ENCODE measurements around the gene ZBTB24.

Gene ZBTB24

DNA sequence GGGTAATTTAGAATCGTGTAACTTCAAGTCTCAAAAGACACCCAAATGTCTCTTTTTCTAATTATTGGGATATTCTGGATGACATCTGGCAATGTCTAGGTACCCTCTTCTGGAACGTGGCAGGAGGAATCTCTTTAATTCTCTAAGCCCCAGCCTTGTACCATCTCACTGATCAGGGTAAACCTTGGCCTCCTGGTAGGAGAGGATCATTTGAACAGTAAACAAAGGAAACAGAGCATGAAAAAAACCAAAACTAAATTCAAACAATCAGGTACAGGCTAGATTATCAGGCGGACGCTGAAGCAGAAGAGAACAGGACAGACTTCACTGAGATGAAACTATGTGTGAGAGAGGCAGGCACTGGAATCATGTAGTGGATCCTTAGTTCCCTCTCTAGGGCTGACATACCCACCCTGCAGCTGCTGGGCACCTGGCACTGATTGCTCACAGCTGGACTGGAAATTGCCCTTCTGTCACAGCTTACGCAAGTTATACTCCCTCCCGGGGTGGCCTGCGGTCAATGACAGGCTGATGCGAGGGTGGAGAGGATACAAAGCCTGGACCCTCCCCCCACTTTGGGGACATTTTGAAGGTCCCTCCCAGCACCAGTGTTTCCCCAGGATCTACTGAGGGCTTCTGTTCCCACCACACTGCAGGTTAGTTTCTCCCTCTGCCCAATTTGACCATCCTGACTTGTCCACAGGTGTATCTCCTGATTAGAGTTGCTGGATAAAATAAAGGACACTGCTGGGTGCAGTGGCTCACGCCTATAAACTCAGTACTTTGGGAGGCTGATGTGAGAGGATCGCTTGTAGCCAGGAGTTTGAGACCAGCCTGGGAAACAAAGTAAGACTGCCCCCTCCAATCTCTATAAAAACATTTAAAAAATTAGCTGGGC, 20.6 kb upstream of the ZBTB24 start:
- DNase-seq (ENCODE audit: low read depth in 3 of 3, low spot score in 1 of 3), result no peak

DNA sequence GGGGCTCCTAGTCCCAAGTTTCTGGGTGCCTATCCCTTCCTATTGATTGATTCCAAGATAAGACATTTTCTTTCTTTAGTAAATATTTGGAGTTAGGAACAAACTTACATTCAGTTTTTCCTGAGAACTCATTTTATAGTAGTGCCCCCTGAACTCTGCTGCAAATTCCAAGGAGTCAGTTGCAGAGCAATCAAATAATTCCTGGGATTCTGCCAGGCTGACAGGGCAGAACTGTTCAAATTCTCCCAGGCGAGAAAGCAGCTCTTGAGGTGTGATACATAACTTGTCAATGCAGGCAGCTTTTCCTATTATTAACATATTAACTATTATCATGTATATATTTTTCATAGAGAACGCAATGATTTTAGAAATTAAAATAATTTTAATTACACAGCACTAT, 15.9 kb upstream of the ZBTB24 start:
- DNase-seq (ENCODE audit: low read depth in 3 of 3, low spot score in 1 of 3), result no peak

DNA sequence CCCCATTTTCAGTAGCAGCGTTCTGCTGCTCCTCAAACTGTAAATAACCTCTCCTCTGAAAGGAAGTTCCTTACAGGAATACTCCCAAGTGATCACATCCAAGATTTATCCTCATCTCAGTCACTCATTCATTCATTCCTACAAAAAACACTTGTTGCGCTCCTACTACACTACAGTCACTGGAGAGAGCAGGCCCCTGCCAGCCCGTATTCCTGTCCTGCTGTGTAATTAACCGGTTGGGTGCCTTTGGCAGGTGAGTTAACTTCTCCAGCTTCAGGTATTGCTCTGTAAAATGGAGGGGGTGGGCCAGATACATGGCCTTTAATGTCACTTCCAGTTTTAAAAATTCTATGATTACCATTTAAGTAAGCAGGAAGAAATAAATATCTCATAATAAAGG, 15.0 kb upstream of the ZBTB24 start:
- no peak for DNase-seq (ENCODE audit: low read depth in 3 of 3, low spot score in 1 of 3)

DNA sequence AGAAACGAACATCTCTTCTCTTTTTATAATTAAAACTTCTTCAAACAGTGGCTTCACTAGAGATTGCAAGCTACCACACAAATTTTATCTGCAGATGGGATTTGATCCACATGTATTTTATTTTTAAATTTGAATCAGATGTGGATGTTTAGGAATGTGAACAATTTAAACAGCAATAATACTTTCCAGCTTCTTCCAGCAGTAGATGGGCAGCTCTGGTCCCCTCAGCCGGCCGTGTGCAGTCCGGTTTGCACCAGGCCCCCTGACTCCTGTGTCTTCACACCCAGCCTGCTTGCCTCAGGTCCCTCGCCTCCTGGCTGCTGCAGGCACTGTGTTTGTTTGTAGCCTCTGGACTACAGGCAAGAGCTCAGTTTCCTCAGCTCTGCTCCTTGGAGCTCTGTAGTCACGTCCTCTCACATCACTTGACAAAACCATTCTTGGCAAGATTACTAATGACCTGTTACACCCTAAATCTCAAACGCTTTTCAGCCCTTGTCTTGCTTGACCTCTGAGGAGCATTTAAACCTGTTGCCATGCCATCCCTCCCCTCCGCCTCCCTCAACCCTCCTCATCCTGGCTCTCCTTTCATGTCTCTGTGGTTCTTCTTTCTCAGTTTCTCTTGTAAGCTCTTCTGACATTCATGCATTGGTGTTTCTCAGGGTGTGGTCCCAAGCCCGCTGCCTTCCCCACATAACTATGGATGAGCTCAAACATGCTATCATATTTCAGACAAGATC, 13.2 kb upstream of the ZBTB24 start:
- DNase-seq (ENCODE audit: low read depth in 3 of 3, low spot score in 1 of 3), result no peak

DNA sequence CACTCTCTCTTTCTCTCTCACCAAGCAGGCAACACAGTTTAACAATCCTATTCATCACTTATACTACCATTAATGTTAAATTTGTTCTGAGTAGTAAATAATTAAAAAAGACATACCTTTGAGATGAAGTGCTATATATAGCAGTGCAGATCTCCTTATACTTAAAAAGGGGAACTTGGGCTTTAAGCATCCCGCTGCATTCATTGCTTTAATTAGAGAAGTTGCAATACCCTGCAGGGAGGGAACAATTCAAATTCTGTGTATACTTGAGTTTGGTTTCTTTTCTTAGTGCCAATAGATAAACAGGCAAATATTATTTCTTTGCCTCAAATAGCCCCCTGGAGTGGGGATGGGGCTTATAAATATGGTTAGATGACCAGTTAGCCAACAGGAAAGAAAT, 10.8 kb upstream of the ZBTB24 start:
- no peak for DNase-seq (ENCODE audit: low read depth in 3 of 3, low spot score in 1 of 3)

DNA sequence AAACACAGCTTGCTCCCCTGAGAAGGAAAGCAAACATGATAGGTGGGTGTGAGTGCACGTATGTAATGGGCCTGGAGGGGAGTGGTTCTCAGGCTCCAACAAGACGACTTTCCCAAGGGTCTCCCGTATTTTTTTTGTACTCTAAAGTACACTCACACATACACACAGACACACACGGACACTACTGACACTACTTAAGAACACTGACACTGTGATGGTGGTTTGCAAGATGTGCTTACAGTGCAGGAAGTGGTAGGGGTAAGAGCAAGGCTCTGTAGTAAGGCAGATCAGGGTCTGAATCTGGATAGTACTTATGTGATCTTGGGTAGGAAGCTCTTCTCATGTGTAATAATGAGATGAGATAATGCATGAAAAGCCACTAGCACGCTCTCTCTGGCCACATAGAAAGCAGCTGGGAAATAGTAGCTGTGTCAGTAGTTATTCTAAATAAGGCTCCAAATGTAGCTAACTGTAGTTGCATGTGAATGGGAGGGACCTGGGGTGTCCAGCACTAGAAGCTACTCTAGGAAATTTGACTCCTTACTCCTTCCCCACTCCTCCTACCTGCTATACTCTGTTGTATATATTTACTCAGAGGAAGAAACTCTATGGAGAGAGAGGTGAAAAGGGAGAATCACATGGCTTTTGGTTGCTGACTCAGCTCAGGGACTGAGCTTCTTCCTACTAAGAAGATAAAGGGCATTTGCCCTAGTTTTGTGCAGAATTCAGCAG, 8.4 kb upstream of the ZBTB24 start:
- no peak for DNase-seq (ENCODE audit: low read depth in 3 of 3, low spot score in 1 of 3)

DNA sequence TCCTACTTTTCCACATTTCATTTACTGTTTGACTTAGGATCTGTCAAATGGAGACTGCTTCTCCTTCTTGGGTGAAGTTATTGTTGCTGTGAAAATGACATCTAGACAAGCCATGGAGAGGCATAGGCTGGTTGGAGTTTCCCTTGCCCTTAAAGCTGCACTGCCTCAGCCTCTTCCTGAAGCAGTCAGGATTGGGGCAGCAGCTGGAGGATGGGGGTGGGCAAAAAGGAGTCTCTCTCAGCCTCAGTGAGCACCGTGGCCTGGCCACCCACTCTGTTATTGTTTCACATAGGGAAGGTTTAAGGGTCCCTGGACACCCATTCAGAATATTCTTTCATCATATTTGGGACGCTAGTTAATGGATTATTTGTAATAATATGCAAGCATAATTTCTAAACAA, 7.7 kb upstream of the ZBTB24 start:
- no peak for DNase-seq (ENCODE audit: low read depth in 3 of 3, low spot score in 1 of 3)

DNA sequence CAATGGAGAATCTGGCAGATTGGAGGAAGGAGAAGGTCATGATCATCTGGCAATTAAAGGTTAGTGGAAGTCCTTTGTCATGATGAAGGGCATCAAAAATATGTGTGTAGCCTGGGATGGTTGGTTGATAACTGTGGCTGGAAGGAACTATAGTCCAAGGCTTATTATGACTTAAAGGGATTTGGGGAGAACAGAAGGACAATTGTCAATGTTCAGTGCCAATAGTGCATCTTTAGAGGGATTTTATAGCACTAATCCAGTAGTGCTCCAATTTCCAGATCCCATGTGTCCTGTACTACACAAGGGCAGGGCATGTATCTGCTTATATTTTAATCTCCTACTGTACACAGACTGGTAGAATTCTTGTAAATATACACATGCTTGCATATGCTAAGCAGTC, 5.0 kb upstream of the ZBTB24 start:
- DNase-seq (ENCODE audit: low read depth in 3 of 3, low spot score in 1 of 3), result no peak

DNA sequence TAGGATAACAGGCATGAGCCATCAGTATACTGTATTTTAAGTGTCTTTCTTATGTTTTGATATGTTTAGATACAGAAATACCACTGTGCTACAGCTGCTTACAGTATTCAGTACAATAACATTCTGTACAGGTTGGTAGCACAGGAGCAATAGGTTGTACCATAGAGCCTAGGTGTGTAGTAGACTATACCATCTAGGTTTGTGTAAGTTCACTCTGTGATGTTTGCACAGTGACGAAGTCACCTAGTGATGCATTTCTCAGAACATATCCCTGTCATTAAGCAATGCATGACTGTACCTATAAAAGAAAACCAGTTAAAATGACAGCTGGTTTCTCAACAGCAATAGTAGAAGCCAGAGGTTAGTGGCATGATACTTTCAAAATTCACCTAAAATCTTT, 3.0 kb upstream of the ZBTB24 start:
- DNase-seq (ENCODE audit: low read depth in 3 of 3, low spot score in 1 of 3), result no peak

DNA sequence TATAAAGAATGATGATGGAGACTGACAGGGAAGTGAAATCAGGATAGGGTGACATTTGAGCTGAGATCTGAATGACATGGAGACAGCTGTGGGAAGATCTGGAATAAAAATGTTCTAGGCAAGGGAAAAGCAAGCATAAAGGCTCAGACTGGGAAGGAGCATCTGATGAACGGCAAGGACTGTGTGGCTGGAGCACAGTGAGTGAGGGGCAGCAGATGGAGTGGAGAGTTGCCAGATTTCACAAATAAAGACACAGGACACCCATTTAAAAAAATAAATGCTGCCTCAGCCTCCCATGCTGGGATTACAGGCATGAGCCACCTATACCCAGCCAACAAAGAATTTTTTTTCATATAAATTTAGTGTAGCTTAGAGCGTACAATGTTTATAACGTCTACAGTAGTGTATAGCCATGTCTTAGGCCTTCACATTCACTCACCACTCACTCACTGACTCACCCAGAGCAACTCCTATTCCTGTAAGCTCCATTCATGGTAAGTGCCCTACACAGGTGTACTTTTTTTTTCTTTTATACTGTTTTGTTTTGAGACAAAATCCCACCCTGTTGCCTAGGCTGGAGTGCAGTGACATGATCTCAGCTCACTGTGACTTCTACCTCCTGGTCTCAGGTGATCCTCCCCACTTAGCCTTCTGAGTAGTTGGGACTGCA, 2.4 kb upstream of the ZBTB24 start:
- no peak for DNase-seq (ENCODE audit: low read depth in 3 of 3, low spot score in 1 of 3)

DNA sequence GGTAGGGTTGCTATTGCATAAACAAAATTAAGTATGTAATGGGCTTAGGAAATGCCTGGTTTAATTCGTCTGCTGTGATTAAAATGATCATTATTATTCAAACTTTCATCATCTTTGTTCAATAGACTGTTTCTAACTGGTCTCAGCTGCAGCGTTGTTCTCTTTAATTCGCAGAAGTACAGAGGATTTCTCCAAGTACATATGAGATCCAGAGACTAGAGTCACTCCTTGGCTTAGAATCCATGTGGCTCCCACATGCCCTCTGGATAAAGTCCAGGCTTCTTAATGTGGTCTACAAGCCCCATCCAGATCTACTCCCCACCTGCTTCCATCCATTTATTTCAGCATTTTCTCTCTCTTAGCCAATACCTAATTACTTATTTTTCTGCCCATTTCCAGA, 1.1 kb upstream of the ZBTB24 start:
- DNase-seq (ENCODE audit: low read depth in 3 of 3, low spot score in 1 of 3), result no peak

DNA sequence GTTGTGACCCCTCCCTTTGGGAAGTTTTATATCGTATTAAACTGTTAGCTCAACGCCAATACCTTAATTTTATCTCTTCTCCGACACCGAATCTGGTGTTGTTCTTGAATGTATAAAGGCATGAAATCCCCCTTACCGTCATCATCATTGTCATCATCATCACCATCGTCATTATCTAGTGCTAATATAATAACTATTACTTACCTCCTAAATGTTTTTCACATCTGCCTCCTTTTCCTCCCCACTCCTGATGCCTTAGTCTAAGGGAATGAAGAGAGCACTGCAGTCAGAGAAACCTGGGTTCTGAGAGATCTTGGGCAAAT, 677 bp upstream of the ZBTB24 start:
- no peak for DNase-seq (ENCODE audit: low read depth in 3 of 3, low spot score in 1 of 3)

DNA sequence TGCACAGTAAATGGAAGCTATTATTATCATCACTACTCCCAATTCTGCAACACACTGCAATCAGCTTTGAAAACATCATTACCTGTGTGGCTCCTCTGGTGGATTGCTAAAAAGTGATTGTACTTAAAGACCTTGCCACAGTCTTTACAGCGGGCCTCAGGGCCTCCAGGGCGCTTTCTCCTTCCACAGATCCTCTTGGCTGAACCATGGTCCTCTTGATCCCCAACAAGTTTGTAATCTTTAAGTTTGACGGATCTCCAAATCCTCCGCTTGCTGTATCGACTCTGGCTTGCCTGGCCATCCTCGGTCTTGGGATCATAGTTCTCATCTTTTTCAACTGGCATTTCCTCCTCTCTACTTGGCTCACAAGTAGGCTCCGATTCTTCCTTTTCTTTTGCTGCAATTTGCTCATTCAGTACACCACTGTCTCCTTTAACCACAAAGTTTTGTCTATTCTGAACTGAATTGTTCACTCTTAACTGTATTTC, 2.0 kb downstream of the ZBTB24 start:
- DNase-seq (ENCODE audit: low read depth in 3 of 3, low spot score in 1 of 3), result no peak

DNA sequence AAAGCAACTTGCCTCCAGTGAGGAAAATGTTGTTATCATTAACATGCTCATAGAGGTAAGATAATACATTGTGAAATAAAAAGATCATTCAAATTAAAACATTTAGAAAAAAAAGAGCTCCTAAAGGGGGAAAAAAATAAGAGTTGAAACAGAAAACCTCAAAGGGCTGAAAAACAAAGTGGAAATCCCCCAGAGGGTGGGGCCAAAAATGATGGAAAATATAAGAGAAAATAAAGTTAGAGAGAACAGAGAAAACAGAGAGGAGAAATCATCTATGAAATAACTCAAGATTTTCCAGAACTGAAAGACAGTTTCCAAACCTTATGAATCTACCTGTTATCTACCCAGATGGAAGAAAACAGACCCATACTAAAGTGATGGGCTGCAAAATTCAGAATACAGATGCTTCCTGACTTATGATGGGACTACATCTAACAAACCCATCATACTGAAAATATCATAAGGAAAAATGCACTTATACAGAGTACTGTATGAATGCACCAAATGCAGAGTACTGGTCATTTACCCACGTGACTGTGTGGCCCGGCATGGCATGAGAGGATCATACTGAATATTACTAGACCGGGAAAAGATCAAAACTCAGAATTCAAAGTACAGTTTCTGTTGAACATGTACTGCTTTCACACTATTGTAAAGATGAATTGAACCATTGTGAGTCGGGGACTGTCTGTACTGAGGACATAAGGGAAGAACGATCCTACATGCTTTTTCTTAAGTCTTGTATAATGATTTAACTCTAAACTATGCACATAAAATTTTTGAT, 4.0 kb downstream of the ZBTB24 start:
- no peak for DNase-seq (ENCODE audit: low read depth in 3 of 3, low spot score in 1 of 3)

DNA sequence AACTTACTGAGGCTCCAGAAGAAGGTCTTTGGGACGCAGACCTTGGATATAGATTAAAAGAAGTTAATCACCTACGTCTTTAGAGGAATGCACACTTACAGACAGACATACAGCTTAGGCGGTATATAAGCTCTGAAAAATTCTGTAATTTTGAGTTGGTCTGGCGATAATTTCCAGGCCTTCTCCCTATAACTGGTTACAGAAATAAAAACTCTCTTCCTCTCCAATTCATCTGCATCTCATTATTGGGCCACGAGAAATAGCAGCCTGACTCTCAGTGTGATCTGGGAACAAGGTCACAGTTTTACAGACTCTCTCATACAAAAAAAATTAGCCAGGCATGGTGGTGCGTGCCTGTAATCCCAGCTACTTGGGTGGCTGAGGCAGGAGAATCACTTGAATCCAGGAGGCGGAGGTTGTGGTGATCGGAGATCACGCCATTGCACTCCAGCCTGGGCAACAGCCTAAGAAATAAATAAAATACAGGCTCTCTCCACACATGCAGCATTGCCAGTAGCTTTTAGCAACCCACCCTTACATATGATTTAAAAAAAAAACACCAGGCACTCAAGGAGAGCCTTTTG, 4.7 kb downstream of the ZBTB24 start:
- no peak for DNase-seq (ENCODE audit: low read depth in 3 of 3, low spot score in 1 of 3)

DNA sequence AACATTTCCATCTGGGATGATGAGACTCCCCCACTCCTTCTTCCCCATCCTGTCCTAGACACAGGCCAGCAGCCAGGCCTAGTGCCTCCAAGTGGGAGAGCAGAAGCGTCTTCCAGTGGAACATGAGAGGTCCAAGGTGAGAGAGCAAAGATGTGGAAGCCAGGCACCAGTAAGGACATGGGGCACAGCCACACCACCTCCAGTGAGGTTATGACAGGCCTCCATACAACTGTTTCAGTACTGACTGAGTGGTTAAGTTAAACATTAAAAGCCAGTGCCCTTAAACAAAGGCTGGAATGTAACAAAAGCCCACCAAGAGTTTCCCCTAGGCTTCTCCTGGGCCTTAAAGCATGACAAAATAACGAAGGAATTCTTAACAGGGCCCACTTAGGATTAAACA, 5.3 kb downstream of the ZBTB24 start:
- DNase-seq (ENCODE audit: low read depth in 3 of 3, low spot score in 1 of 3), result no peak

DNA sequence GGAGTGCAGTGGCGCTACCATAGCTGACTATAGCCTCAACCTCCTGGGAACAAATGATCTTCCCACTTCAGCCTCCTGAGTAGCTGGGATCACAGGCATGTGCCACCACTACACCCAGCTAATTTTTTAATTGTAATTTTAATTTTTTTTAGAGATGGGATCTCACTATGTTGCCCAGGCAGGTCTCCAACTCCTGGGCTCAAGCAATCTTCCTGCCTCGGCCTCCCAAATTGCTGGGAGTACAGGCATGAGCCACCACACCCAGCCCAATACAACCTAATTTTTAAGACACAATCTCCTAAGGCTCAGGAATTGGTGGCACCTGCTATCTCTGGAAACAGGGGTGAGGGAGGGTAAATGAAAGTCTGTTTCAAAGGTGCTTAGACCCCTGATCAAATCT, 5.8 kb downstream of the ZBTB24 start:
- no peak for DNase-seq (ENCODE audit: low read depth in 3 of 3, low spot score in 1 of 3)

DNA sequence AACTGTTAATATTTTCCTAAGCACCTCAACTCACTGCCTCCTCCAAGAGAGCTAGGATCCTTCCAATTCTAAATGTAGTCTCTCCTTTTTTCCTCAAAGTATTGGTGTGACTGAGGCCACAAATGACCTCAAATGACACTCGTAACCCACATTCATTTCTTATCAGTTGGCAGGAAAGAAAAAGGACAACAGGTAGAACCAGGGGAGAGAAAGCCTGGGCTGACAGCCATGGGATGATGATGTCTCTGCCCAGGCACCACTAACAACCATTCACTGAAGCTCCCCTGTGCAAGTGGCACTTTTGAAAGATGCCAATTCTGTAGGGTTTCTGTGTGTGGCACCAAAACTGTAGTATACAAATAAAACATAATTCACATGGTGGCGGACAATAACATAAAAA, 7.4 kb downstream of the ZBTB24 start:
- DNase-seq (ENCODE audit: low read depth in 3 of 3, low spot score in 1 of 3), result no peak

DNA sequence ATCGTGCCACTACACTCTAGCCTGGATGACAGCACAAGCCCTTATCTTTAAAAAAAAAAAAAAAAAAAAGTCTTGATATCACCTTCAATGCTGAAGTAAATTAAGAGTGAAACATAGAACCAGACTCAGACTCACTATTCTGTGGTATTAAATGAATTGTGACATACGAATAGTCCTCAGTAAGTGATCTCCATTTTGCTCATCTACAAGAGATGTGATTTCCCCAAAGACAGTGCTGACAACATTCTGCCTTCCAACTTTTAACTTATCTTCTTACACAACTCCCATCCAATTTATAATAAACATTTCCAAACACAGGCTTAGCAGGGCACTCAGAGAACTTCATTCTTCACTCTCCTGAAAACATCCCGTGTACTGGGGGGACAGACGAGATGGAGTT, 8.0 kb downstream of the ZBTB24 start:
- DNase-seq (ENCODE audit: low read depth in 3 of 3, low spot score in 1 of 3), result no peak

DNA sequence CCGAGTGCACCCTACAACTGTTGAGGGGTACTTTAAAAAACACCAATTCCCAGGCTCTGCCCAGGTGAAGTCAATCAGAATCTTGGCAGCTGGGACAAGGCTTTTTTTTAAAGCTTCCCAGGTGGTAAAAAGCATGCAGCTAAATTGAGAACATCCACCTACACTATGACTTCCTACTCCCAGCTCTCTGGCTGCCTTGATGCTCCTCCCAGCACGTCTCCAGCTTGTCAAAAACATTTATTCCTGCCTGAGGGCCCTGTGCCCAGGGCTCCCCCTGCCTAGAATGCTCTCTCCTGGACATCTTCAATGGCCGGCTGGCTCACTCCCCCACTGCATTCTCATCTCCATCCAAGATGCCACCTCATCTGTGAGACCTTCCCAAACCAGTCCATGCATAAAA, 9.9 kb downstream of the ZBTB24 start:
- no peak for DNase-seq (ENCODE audit: low read depth in 3 of 3, low spot score in 1 of 3)
